D721Med (cell line): ENCODE results near the gene MDFI.

Experiments
- DNase-seq: peaks from one replicate; pipeline ENCODE4 v3.0.0; 2011; ENCODE audit warnings: low spot score; ENCODE audit not compliant: insufficient read length
- FAIRE-seq: peaks from 2 replicates; lab custom pipeline; 2011; peaks lifted over from hg19 to GRCh38; lab: Jason Lieb, UNC
- TF ChIP-seq, protein P1 (sequence below): IDR thresholded peaks from 2 replicates; pipeline ENCODE4 v1.5.1; 2012; ENCODE audit warnings: mild to moderate bottlenecking, control low read depth; ENCODE audit not compliant: insufficient read depth; ENCODE audit errors: missing control alignments

MDFI gene

DNA sequence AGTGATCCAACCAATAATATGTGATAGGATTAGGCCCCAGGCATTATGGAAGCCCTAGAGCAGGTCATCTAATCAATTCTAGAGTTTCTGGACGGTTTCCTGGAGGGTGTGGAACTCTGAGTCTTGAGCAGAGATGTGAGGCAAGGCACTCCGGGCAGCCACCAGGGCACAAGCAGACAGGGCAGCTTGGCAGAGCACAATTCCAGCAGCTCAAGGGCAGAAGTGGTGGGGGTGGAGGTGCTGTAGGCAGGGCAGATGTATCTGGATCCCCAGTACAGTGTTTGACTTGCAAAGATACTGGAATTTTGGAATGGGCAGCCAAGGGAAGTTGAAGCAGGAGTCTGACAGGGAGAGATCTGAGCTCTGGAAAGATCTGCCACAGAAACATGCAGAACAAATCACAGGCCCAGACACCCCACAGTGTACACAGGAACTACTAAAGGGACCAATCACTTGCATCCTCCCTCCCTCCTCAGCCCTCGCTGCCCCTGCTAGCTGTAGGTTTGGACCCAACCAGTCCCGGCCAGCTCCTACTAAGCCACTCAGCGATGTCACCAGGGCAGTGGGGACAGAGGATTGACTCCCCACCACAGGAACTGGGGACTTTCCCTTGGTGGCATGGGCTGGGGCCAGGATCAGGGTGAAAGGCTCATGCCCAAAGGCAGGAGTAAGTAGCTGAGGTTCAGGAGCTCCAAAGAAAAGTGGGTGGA lies 50.1 kb downstream of the MDFI start:
- no peak for DNase-seq
- FAIRE-seq, result no peak
- TF ChIP-seq, protein P1, sequence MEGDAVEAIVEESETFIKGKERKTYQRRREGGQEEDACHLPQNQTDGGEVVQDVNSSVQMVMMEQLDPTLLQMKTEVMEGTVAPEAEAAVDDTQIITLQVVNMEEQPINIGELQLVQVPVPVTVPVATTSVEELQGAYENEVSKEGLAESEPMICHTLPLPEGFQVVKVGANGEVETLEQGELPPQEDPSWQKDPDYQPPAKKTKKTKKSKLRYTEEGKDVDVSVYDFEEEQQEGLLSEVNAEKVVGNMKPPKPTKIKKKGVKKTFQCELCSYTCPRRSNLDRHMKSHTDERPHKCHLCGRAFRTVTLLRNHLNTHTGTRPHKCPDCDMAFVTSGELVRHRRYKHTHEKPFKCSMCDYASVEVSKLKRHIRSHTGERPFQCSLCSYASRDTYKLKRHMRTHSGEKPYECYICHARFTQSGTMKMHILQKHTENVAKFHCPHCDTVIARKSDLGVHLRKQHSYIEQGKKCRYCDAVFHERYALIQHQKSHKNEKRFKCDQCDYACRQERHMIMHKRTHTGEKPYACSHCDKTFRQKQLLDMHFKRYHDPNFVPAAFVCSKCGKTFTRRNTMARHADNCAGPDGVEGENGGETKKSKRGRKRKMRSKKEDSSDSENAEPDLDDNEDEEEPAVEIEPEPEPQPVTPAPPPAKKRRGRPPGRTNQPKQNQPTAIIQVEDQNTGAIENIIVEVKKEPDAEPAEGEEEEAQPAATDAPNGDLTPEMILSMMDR, result no peak

DNA sequence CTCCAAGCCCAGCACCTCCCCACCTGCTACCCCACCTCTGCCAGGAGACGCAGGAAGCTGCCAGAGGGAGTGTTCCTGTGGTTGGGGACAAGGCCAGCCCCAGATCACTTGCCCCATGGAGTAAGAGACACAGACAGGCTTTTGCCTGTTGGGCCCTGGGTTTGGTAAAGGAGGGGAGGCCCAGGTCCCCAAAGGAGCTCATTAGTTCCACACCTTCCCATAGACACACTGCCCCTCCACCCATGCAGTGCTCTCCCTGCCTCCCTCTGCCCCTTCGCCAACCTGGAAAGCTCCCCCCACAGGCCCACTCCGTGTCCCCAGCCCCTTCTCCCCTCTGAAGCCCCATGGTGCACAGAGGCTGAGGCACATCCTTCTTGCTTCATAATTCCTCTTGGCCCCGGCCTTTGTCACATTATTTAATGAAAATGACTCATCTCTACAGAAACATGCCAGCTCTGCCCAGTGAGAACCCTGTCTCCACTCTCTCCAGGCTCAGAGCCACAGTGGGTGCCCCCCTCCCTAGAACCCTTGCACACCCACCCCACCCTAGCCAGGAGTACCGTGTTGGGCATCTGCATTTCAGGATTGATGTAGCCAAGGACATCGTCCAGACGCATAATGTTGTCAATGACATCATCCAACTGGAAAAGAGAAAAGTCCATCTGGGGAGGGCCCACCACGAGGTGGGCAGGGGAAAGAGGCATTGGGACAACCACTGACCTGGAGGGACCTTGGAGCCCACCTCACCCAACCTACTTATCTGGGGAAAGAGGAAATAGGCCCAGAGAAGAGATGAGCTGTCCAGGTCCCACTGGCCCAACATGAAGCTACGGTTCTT lies 51.1 kb downstream of the MDFI start:
- no peak for FAIRE-seq
- no peak for DNase-seq
- TF ChIP-seq, protein P1, result no peak

DNA sequence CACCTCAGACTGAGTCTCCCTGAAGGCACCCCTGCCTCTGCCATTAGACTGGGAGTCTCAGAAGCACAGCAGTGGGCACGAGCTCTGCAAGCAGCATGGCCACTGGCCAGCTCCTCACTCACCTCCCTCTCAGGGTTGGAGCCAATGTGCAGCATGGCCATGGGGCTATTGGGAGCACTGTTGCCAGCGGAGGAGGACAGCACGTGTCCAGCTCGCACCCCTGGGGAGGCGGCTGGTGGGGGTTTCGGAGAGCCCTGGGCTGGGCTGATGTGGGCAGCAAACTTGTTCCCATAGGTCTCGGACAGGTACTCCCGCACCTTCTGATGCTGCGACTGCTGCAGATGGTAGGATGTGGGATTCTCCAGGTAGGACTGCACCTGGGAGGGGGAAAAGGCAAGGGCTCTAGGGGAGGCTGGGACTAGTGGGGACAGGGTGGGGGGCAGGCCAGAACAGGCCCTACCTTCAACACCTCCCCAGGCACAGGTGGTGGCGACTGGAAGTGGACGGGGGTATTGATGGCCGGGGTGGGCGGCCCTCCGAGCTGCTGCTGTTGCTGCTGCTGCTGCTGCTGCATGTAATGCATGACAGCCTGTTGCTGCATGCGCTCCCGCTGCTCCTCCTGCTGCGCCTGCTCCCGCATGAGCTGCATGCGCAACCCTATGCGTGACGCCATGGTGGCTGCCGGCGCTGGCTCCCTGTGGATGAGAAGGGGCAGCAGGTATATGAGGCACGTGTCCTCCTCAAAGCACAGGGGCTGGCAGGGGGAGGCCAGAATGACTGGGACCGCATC lies 52.5 kb downstream of the MDFI start:
- DNase-seq, result no peak
- FAIRE-seq, result no peak
- TF ChIP-seq, protein P1, result no peak

DNA sequence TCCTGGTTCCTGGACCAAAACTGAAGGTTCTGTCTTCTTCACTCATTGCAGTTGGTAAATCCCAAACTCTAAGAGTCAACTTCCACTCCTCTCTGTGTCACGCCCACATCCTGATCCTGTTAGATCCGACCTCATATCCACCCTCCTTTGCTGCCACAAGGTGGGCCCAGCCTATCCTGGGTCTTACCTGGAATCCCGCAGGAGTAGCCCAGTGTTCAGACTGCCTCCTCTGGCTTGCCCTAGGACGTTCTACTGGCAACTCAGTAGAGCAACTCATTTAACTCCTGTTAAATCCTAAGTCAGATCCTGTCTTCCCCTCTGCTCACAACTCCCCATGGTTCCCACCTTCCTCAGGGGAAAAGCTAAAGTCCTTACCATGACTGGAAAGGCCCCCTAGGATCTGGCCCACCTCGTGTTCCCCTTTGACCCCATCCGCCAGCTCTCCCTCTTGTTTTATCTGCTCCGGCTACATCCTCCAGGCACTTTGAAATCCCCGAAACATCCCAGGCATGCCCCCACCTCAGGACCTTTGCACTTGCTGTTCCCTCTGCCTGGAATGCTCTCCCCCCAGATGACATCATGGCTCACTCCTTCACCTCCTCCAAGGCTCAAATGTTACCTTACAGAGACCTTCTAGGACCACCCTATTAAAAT lies 53.3 kb downstream of the MDFI start:
- DNase-seq, result no peak
- TF ChIP-seq, protein P1, result no peak
- FAIRE-seq, result no peak

DNA sequence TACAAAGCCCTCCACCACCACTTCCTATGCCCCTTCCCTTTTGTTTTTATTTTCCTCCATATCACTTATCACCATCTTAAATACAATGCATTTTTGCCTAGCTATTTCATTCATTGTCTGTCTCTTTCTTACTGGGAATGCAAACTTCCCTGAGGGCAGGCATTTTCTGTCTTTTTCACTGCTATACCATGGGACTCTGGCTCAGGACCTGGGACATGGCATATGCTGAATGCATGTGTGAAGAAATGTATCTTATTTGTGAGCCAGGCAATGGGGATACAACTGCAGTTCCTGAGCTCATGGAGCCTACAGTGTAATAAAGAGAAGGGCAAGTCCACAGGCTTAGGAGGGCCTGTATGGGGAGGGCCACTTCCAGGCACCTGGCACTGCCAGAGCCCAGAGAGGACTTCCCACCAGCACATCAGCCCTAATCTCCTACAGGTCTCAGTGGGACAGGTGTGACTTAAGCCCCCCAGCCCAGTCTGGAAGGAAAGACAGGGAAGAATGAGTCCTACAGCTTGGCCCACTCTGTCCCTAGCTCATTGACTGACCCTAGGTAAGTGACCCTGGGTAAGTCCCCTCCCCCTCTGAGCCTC lies 53.9 kb downstream of the MDFI start:
- FAIRE-seq (no peak), DNase-seq (no peak)
- TF ChIP-seq, protein P1, result no peak

DNA sequence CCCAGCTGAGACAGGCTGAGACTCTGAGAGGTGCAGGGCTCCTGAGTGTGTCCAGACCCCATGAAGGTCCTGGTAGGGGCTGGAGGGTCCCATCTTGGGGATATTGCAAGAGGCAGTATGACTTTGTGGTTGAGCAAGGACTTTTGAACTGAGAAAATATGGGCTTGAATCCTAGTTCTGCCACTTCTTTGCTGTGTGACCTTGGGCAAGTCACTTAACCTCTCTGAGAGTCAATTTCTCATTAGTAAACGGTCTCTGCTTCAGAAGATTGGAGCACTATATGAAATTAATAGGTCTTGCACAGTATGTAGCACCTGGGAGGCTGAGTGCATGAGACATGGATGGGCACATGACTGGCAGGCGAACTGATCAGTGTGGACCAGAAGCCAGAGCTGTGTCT lies 54.5 kb downstream of the MDFI start:
- TF ChIP-seq, protein P1, result no peak
- no peak for DNase-seq
- no peak for FAIRE-seq
